OCI-LY7 (cell line): ENCODE results near the gene GP1BB. TPM values are rescaled to one million over a fixed set of nuclear protein-coding genes. Genes with fewer than 3 reads are reported as not detected.

ENCODE experiments used
- BruUV-seq: library from RNA; stranded (reverse); fragments of 400-500 nt; replicated peaks from 2 replicates; lab custom pipeline; 2021; lab: Mats Ljungman, UMichigan
- CTCF ChIA-PET: fragments of 300-600 bp; sonication (Branson Sonifier 250); formaldehyde crosslinking; loops from one replicate; lab custom pipeline; 2022; ENCODE audit warnings: antibody characterized with exemption; ENCODE audit not compliant: unreplicated experiment; lab: Charles Lee
- POLR2A ChIA-PET: fragments of 300-600 bp; sonication (Branson Sonifier 250); formaldehyde crosslinking; loops from one replicate; lab custom pipeline; 2022; ENCODE audit warnings: antibody characterized with exemption; lab: Charles Lee
- DNase-seq: peaks from one replicate; pipeline ENCODE4 v3.0.0-alpha.2; 2015; ENCODE audit warnings: low spot score
- H2AFZ ChIP-seq: fragments of 200-600 bp; sonication (generic), shearing (Covaris generic); 2 replicates; pipeline ENCODE4 v1.6.1; 2014; ENCODE audit warnings: mild to moderate bottlenecking, antibody characterized with exemption, low read length, moderate library complexity
- H3K27ac ChIP-seq: fragments of 200-600 bp; sonication (generic); 2 replicates; pipeline ENCODE4 v1.5.1; 2014; ENCODE audit warnings: mixed run types, low read depth, mild to moderate bottlenecking, moderate library complexity, low read length, inconsistent platforms; ENCODE audit not compliant: poor library complexity, severe bottlenecking
- H3K36me3 ChIP-seq: fragments of 200-600 bp; sonication (generic); 2 replicates; pipeline ENCODE4 v1.6.1; 2014; ENCODE audit warnings: mild to moderate bottlenecking, antibody characterized with exemption, low read length, moderate library complexity, mixed read lengths; ENCODE audit not compliant: insufficient read depth
- H3K4me1 ChIP-seq: fragments of 200-600 bp; sonication (generic); 2 replicates; pipeline ENCODE4 v1.5.1; 2014; ENCODE audit warnings: mild to moderate bottlenecking, low read length; ENCODE audit not compliant: insufficient read depth, poor library complexity, severe bottlenecking
- H3K4me2 ChIP-seq: fragments of 200-600 bp; sonication (generic); 2 replicates; pipeline ENCODE4 v1.6.1; 2014; ENCODE audit warnings: mild to moderate bottlenecking, low read length
- H3K4me3 ChIP-seq: fragments of 200-600 bp; sonication (generic); 2 replicates; pipeline ENCODE4 v1.5.1; 2014; ENCODE audit warnings: mild to moderate bottlenecking, low read depth, low read length; ENCODE audit not compliant: poor library complexity, severe bottlenecking
- H3K79me2 ChIP-seq: fragments of 200-600 bp; sonication (generic); 2 replicates; pipeline ENCODE4 v1.6.1; 2016; ENCODE audit warnings: low read depth, mild to moderate bottlenecking, low read length, moderate library complexity, mixed read lengths; ENCODE audit not compliant: insufficient read depth
- H3K9me2 ChIP-seq: fragments of 200-600 bp; sonication (generic); 2 replicates; pipeline ENCODE4 v1.6.1; 2016; ENCODE audit warnings: mild to moderate bottlenecking, low read length, mixed read lengths; ENCODE audit not compliant: insufficient read depth
- H3K9me3 ChIP-seq: fragments of 200-600 bp; sonication (generic); 2 replicates; pipeline ENCODE4 v1.6.1; 2014; ENCODE audit warnings: mild to moderate bottlenecking, mixed run types, low read length, mixed read lengths
- H4K20me1 ChIP-seq: fragments of 200-600 bp; sonication (generic); 2 replicates; pipeline ENCODE4 v1.6.1; 2014; ENCODE audit warnings: mild to moderate bottlenecking, antibody characterized with exemption, low read length, moderate library complexity, mixed read lengths; ENCODE audit not compliant: insufficient read depth
- EZH2phosphoT487 ChIP-seq: fragments of 200-600 bp; sonication (generic); IDR thresholded peaks from 2 replicates; pipeline ENCODE4 v1.6.1; 2018; ENCODE audit warnings: low read depth, borderline replicate concordance, mild to moderate bottlenecking, mixed run types, antibody characterized with exemption, low read length, moderate library complexity, mixed read lengths
- intact Hi-C: fragments of 100-400 bp; cut with micrococcal nuclease; formaldehyde crosslinking; loops from one replicate; pipeline ENCODE4 v1.10.0; 2022; ENCODE audit not compliant: unreplicated experiment
- total RNA-seq, 2 experiments: library from RNA; depleted of rRNA in 1 of 2; stranded (reverse); fragments of >200 nt in 1 of 2; shearing (Covaris generic) in 1 of 2; gene quantifications; 2 replicates each; pipeline ENCODE4 v1.2.3, GENCODE V29; 2014 to 2022
- TF ChIP-seq, protein P1 (sequence below): fragments of 200-600 bp; sonication (generic); conservative IDR thresholded peaks from 2 replicates; pipeline ENCODE4 v1.5.1; 2014; ENCODE audit warnings: mild to moderate bottlenecking, antibody characterized with exemption, low read length, moderate library complexity, mixed read lengths

GP1BB gene
- total RNA-seq, 2 experiments from 2014 or later, result not detected

- Histone ChIP-seq H3K27ac (no peak overlapping the region), H3K4me1 (peaks cover 6% of the 10 kb centered on the region), H3K36me3 (no peaks in the 10 kb centered on the region), H3K9me3 (no peaks in the 10 kb centered on the region), H3K4me2 (peak overlapping the region; percentile 79; the same call in 1 of the 2 replicates), H3K79me2 (no peaks in the 10 kb centered on the region), H3K4me3 (no peak overlapping the region), H4K20me1 (no peaks in the 10 kb centered on the region), H2AFZ (peak overlapping the region; percentile 70; the same call in 1 of the 2 replicates), H3K9me2 (no peaks in the 10 kb centered on the region)
- BruUV-seq, result no TSS peak
- intact Hi-C loops, result loop anchor here (1.0 to 2.0 kb wide), 3 partner anchors 43 to 223 kb away; no protein-coding TSS in a partner anchor
- CTCF ChIA-PET, result interaction anchor here (0.6 to 1.2 kb wide), 8 partner anchors 157 to 350 kb away, joined by 3 to 5 read pairs (median 3); partner anchors contain the start of gene DGCR8
- TF ChIP-seq EZH2phosphoT487, result no peak
- TF ChIP-seq, protein P1, sequence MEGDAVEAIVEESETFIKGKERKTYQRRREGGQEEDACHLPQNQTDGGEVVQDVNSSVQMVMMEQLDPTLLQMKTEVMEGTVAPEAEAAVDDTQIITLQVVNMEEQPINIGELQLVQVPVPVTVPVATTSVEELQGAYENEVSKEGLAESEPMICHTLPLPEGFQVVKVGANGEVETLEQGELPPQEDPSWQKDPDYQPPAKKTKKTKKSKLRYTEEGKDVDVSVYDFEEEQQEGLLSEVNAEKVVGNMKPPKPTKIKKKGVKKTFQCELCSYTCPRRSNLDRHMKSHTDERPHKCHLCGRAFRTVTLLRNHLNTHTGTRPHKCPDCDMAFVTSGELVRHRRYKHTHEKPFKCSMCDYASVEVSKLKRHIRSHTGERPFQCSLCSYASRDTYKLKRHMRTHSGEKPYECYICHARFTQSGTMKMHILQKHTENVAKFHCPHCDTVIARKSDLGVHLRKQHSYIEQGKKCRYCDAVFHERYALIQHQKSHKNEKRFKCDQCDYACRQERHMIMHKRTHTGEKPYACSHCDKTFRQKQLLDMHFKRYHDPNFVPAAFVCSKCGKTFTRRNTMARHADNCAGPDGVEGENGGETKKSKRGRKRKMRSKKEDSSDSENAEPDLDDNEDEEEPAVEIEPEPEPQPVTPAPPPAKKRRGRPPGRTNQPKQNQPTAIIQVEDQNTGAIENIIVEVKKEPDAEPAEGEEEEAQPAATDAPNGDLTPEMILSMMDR, result no peak
- no peak for DNase-seq
- POLR2A ChIA-PET, result interaction anchor here (0.9 kb wide), 1 partner anchor 43 kb away, joined by 8 read pairs; no protein-coding TSS in a partner anchor
These were observed 6.9 kb downstream of the GP1BB start for GRCh38 chr22:19730198-19730597.

DNA sequence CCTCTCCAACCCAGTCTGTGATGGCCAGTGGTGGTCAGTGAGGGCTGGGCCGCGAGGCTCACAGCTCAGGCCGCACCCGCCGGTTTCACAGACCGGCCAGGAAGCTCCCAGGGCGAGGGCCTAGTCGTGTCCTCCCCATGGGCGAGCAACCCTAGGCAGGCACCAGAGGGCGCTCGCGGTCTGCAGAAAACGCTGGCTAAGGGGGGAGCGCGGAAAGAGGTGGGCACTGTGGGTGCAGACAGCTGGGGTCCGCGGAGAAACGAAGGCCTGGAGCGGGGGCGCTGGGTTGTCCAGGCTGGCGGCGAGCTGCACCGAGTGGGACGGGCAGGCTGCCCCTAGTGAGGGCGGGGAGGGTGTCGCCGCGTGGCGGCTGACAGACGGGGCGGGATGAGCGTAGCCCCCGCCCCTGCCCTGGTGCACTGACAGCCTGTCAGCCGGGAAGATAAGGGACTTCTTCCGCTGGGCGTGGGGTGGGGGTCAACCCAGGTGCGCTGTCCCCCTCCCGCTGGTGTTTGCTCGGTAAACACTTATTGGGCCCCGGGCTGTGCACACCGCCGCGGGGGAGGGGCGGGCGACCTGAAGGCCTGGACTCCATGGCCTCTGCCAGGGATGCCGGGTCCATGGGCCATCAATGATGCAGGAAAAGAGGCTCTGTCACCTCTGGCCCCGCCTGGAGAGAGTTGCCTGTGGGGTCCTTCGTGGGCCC, 7.5 kb downstream of the GP1BB start:
- no peaks in the 10 kb centered on the region for H3K9me3 ChIP-seq
- no peaks in the 10 kb centered on the region for H3K79me2 ChIP-seq
- H3K27ac ChIP-seq, result no peak overlapping the region
- no peaks in the 10 kb centered on the region for H3K36me3 ChIP-seq
- no peaks in the 10 kb centered on the region for H3K9me2 ChIP-seq
- no peak for TF ChIP-seq EZH2phosphoT487
- TF ChIP-seq, protein P1, result peak; percentile 96
- CTCF ChIA-PET, result interaction anchor here (0.6 to 1.2 kb wide), 9 partner anchors 26 to 349 kb away, joined by 3 to 5 read pairs (median 3); partner anchors contain the start of gene DGCR8
- BruUV-seq, result no TSS peak
- H2AFZ ChIP-seq, result peak overlapping the region; percentile 70; the same call in 1 of the 2 replicates
- intact Hi-C loops, result loop anchor here (1.0 to 2.0 kb wide), 3 partner anchors 42 to 222 kb away; no protein-coding TSS in a partner anchor
- H3K4me1 ChIP-seq, result peaks cover 6% of the 10 kb centered on the region
- H4K20me1 ChIP-seq, result no peaks in the 10 kb centered on the region
- peak overlapping the region; percentile 79 for H3K4me2 ChIP-seq
- H3K4me3 ChIP-seq, result peak overlapping the region; percentile 63
- POLR2A ChIA-PET, result interaction anchor here (0.9 kb wide), 1 partner anchor 42 kb away, joined by 8 read pairs; no protein-coding TSS in a partner anchor
- peak; percentile 83 for DNase-seq
